ENCODE results near the gene CDV3. TPM values are rescaled to one million over a fixed set of nuclear protein-coding genes. Genes with fewer than 3 reads are reported as not detected.

Gene CDV3
- total RNA-seq, 4 donors from 2014 or later, result 241 to 376 (median 350) TPM

GRCh38 chr3:133588784-133589465, 15.4 kb downstream of the CDV3 start:
- Histone ChIP-seq H3K4me1 (no peaks in the 10 kb centered on the region), H3K9me3 (no peaks in the 10 kb centered on the region), H3K36me3 (peaks cover 5 to 59% of the 10 kb centered on the region in 2 donors), H3K27ac (no peak overlapping the region), H3K4me3 (no peak overlapping the region), H3K27me3 (no peaks in the 10 kb centered on the region)
- no peak for ATAC-seq
- TF ChIP-seq POLR2A (IDR thresholded peaks at IDR 0.05) (no peak), CTCF (IDR thresholded peaks at IDR 0.05 in 4 of 5, conservative IDR thresholded peaks at IDR 0.05 in 1 of 5) (no peak)
- no peak for DNase-seq
- intact Hi-C loops (cut with DNase I; ENCODE audit: low total_unique reads), result no loop called here
- in situ Hi-C loops (cut with MboI; ENCODE audit: low sequenced_read_pairs in 4 of 4), result loop anchor here in 1 of 4 donors (25.0 kb wide), 1 partner anchor 877 kb away; the partner anchor contains the start of gene NPHP3

DNA sequence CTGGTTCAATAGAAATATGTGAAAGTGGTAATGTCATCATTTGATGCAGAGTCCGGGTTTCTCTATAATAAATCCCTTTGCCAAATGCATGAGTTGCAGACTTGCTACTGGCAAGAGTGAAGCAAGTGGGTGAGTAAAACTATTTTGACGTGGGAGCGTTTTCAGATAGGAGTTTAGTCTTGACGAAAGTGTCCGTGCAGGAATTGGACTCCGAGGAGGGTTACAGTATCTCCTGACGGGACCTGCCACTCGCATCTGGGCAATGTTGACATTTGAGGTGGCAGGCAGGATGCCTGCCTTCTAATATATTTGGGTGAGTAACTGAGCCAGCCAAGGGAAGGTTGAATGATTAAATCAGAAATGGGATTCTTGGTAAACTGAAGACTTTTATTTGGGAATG, 16.0 kb downstream of the CDV3 start:
- Histone ChIP-seq H3K9me3 (no peaks in the 10 kb centered on the region), H3K4me1 (no peaks in the 10 kb centered on the region), H3K4me3 (no peak overlapping the region), H3K27ac (no peak overlapping the region), H3K27me3 (no peaks in the 10 kb centered on the region), H3K36me3 (peaks cover 5 to 53% of the 10 kb centered on the region in 2 donors)
- intact Hi-C loops (cut with DNase I; ENCODE audit: low total_unique reads), result no loop called here
- DNase-seq (no peak), ATAC-seq (no peak)
- TF ChIP-seq POLR2A (IDR thresholded peaks at IDR 0.05) (no peak), CTCF (IDR thresholded peaks at IDR 0.05 in 4 of 5, conservative IDR thresholded peaks at IDR 0.05 in 1 of 5) (no peak)
- in situ Hi-C loops (cut with MboI; ENCODE audit: low sequenced_read_pairs in 4 of 4), result loop anchor here in 1 of 4 donors (25.0 kb wide), 1 partner anchor 877 kb away; the partner anchor contains the start of gene NPHP3

GRCh38 chr3:133591271-133591742, 17.8 kb downstream of the CDV3 start:
- TF ChIP-seq POLR2A (IDR thresholded peaks at IDR 0.05), result no peak
- TF ChIP-seq CTCF (IDR thresholded peaks at IDR 0.05 in 4 of 5, conservative IDR thresholded peaks at IDR 0.05 in 1 of 5), result no peak
- Histone ChIP-seq H3K9me3 (no peaks in the 10 kb centered on the region), H3K4me3 (no peak overlapping the region), H3K4me1 (no peaks in the 10 kb centered on the region), H3K36me3 (peaks cover 3 to 35% of the 10 kb centered on the region in 2 donors), H3K27me3 (no peaks in the 10 kb centered on the region), H3K27ac (no peak overlapping the region)
- in situ Hi-C loops (cut with MboI; ENCODE audit: low sequenced_read_pairs in 4 of 4), result loop anchor here in 1 of 4 donors (25.0 kb wide), 1 partner anchor 879 kb away; the partner anchor contains the start of gene NPHP3
- intact Hi-C loops (cut with DNase I; ENCODE audit: low total_unique reads), result no loop called here
- no peak for ATAC-seq
- DNase-seq, result no peak

- no peak for TF ChIP-seq CTCF (IDR thresholded peaks at IDR 0.05 in 4 of 5, conservative IDR thresholded peaks at IDR 0.05 in 1 of 5)
- TF ChIP-seq POLR2A (IDR thresholded peaks at IDR 0.05), result no peak
- ATAC-seq, result no peak
- Histone ChIP-seq H3K27ac (no peak overlapping the region), H3K4me1 (no peaks in the 10 kb centered on the region), H3K27me3 (no peaks in the 10 kb centered on the region), H3K36me3 (peaks cover 0 to 20% of the 10 kb centered on the region in 2 donors), H3K4me3 (no peak overlapping the region), H3K9me3 (no peaks in the 10 kb centered on the region)
- no peak for DNase-seq
- intact Hi-C loops (cut with DNase I; ENCODE audit: low total_unique reads) (no loop called here), in situ Hi-C loops (cut with MboI; ENCODE audit: low sequenced_read_pairs in 4 of 4) (loop anchor here in 1 of 4 donors (25.0 kb wide), 1 partner anchor 881 kb away; the partner anchor contains the start of gene NPHP3)
Measured at GRCh38 chr3:133592843-133593242, 19.4 kb downstream of the CDV3 start.

Measured in gastrocnemius medialis (tissue), 4 donors.